Loucy (cell line): Measurements from ENCODE around the gene TREML2.

Experiments used
- H2AFZ ChIP-seq: fragments of 200-600 bp; sonication (generic); 2 replicates; pipeline ENCODE4 v1.6.0; 2016; ENCODE audit warnings: antibody characterized with exemption, mild to moderate bottlenecking, low read length, moderate library complexity
- H3F3A ChIP-seq: fragments of 200-600 bp; 2 replicates; pipeline ENCODE4 v1.6.0; 2016; ENCODE audit warnings: antibody characterized with exemption, low read depth, mild to moderate bottlenecking
- H3K27me3 ChIP-seq: fragments of 200-600 bp; sonication (generic); 2 replicates; pipeline ENCODE4 v1.6.1; 2014; ENCODE audit warnings: low read length, mild to moderate bottlenecking; ENCODE audit not compliant: insufficient read depth, poor library complexity, severe bottlenecking
- H3K36me3 ChIP-seq: fragments of 200-600 bp; sonication (generic); 2 replicates; pipeline ENCODE4 v1.6.1; 2016; ENCODE audit warnings: low read length; ENCODE audit not compliant: insufficient read depth
- H3K4me1 ChIP-seq: fragments of 200-600 bp; sonication (generic); 2 replicates; pipeline ENCODE4 v1.5.1; 2014; ENCODE audit warnings: low read length, mild to moderate bottlenecking; ENCODE audit not compliant: insufficient read depth, poor library complexity, severe bottlenecking
- H3K4me2 ChIP-seq: fragments of 200-600 bp; sonication (generic); 2 replicates; pipeline ENCODE4 v1.6.0; 2014; ENCODE audit warnings: antibody characterized with exemption, low read length, low read depth, mild to moderate bottlenecking; ENCODE audit not compliant: poor library complexity, severe bottlenecking
- H3K4me3 ChIP-seq: fragments of 200-600 bp; sonication (generic); 2 replicates; pipeline ENCODE4 v1.5.1; 2014; ENCODE audit warnings: low read length, mild to moderate bottlenecking, mixed read lengths; ENCODE audit not compliant: poor library complexity, severe bottlenecking
- H3K79me2 ChIP-seq: fragments of 200-600 bp; sonication (generic); 2 replicates; pipeline ENCODE4 v1.6.1; 2014; ENCODE audit warnings: low read length; ENCODE audit not compliant: insufficient read depth
- H3K9ac ChIP-seq: fragments of 200-600 bp; sonication (generic); 2 replicates; pipeline ENCODE4 v1.6.0; 2014; ENCODE audit warnings: mild to moderate bottlenecking, low read depth, low read length, moderate library complexity; ENCODE audit not compliant: poor library complexity, severe bottlenecking
- H3K9me2 ChIP-seq: fragments of 200-600 bp; sonication (generic); replicated peaks from 2 replicates; pipeline ENCODE4 v1.6.1; 2016; ENCODE audit warnings: low read depth, low read length, mixed read lengths
- H3K9me3 ChIP-seq: fragments of 200-600 bp; sonication (generic); 2 replicates; pipeline ENCODE4 v1.6.1; 2014; ENCODE audit warnings: mild to moderate bottlenecking, antibody characterized with exemption, low read length, low read depth; ENCODE audit not compliant: insufficient read depth
- H4K20me1 ChIP-seq: fragments of 200-600 bp; sonication (generic); 2 replicates; pipeline ENCODE4 v1.6.0; 2014; ENCODE audit warnings: antibody characterized with exemption, low read length, mild to moderate bottlenecking; ENCODE audit not compliant: insufficient read depth, poor library complexity, severe bottlenecking
- CTCF ChIP-seq: fragments of 200-600 bp; sonication (generic); conservative IDR thresholded peaks from 2 replicates; pipeline ENCODE4 v1.5.1; 2014; ENCODE audit warnings: mild to moderate bottlenecking, antibody characterized with exemption, low read length
- EZH2phosphoT487 ChIP-seq: fragments of 200-600 bp; IDR thresholded peaks from 2 replicates; pipeline ENCODE4 v1.6.1; 2018; ENCODE audit warnings: antibody characterized with exemption, mild to moderate bottlenecking, moderate library complexity, borderline replicate concordance

TREML2 gene

GRCh38 chr6:41209547-41210320 is 8.8 kb upstream of the TREML2 start:
- H4K20me1 ChIP-seq = no peaks in the 10 kb centered on the region
- H2AFZ ChIP-seq = no peak overlapping the region
- H3K79me2 ChIP-seq = no peaks in the 10 kb centered on the region
- no peaks in the 10 kb centered on the region for H3F3A ChIP-seq
- no peaks in the 10 kb centered on the region for H3K4me1 ChIP-seq
- TF ChIP-seq CTCF = no peak
- no peak for TF ChIP-seq EZH2phosphoT487
- H3K9me3 ChIP-seq = no peaks in the 10 kb centered on the region
- no peak overlapping the region for H3K4me2 ChIP-seq
- no peaks in the 10 kb centered on the region for H3K9me2 ChIP-seq
- no peak overlapping the region for H3K4me3 ChIP-seq
- no peak overlapping the region for H3K9ac ChIP-seq
- no peaks in the 10 kb centered on the region for H3K36me3 ChIP-seq
- no peaks in the 10 kb centered on the region for H3K27me3 ChIP-seq

- Histone ChIP-seq H3K9ac (no peak overlapping the region), H3K9me2 (no peaks in the 10 kb centered on the region), H3K9me3 (no peaks in the 10 kb centered on the region), H3K4me2 (no peak overlapping the region), H3F3A (no peaks in the 10 kb centered on the region), H3K4me1 (no peaks in the 10 kb centered on the region), H3K36me3 (no peaks in the 10 kb centered on the region), H3K79me2 (no peaks in the 10 kb centered on the region), H4K20me1 (no peaks in the 10 kb centered on the region), H2AFZ (no peak overlapping the region), H3K4me3 (no peak overlapping the region), H3K27me3 (no peaks in the 10 kb centered on the region)
- TF ChIP-seq EZH2phosphoT487 (no peak), CTCF (no peak)
Measured at GRCh38 chr6:41208439-41209106, 7.6 kb upstream of the TREML2 start.

- Histone ChIP-seq H3F3A (peaks cover 20% of the 10 kb centered on the region), H3K36me3 (no peaks in the 10 kb centered on the region), H3K4me1 (peaks cover 39% of the 10 kb centered on the region), H3K9ac (no peak overlapping the region), H3K9me2 (no peaks in the 10 kb centered on the region), H3K79me2 (no peaks in the 10 kb centered on the region), H4K20me1 (no peaks in the 10 kb centered on the region), H3K4me2 (no peak overlapping the region), H3K4me3 (no peak overlapping the region), H2AFZ (no peak overlapping the region), H3K9me3 (no peaks in the 10 kb centered on the region), H3K27me3 (no peaks in the 10 kb centered on the region)
- TF ChIP-seq EZH2phosphoT487 (no peak), CTCF (no peak)
Measured at GRCh38 chr6:41204156-41204555, 3.2 kb upstream of the TREML2 start.
